ENCODE measurements around the gene ARHGAP21. TPM values are rescaled to one million over a fixed set of nuclear protein-coding genes. Genes with fewer than 3 reads are reported as not detected.
A peak's percentile ranks its signal among the peaks of the same experiment; 100 is the strongest.
"Not testable (repeated sequence)": the region's sequence is repeated elsewhere in the genome, so short reads cannot be mapped to it uniquely, and the experiment has no call there.

The ARHGAP21 gene
- polyA plus RNA-seq, 5 donors, result 95.3 to 143 (median 131) TPM

DNA sequence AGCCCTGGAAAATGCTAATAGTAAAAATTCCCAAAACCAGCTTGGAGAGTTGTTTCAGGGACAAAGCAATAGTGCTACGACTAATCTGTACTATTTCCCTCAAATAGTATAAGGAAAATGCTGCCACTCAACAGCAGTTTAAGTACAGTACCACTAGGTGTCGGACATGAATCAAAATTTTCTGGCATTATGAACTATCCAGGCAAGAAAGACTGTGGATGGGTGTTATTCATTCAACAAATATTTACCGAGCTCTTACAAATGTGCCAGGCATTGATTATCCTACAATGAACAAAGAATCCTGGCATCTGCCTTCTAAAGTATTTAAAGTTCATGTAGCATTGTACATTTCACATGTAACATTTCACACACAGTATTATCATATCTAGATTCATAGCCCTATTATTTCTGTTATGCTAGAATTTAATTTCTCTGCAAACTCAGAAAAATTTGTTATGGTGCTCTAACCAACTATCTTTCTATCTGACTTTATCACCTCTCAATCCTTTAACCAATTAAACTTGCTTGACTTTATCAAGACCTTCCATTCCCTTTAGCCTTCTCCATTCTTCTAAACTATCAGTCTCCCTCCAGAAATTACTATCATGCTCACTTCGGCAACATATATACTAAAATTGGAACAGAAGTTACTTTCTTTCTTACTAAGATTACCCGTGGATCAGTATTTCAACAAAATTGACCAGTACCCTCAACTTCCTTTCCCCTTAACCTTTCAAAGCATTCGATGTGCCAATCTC is 80.6 kb downstream of the ARHGAP21 start:
- peak; percentile 39 to 63 for DNase-seq

DNA sequence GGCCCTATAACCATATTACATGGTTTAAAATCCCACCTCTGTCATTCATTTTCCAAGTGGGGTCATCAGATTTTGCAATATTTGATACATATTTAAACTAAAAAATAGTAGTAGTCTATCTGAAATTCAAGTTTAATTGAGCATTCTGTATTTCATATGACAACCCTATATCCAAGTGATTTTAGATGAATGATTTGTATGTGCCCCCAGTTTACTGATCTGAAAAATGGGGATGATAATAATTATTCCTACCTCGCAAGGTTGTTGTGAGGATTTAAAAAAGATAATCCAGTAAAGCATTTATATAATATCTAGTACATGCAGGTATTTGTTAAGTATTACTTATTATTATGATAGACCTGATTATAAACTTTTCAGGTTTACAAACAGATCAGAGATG is 84.6 kb downstream of the ARHGAP21 start:
- DNase-seq, result no peak

DNA sequence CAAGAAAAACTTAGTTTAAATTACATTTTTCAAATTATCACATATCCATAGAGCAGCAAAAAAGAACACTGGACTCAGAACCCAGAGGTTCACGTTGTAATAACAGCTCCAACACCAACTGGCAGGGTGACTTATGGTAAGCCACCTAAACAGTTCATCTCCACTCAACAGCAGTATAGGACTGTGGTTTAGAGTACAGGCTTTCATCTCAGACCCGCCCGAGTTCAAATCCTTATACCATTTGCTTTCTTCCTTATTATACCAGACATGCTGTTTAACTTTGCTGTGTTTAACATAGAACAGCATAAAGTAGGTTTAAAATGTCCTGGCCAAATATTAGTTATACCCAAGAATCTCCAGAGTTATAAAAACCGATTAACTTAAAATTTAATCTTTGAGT is 97.9 kb downstream of the ARHGAP21 start:
- no peak for DNase-seq

- no peak for DNase-seq
Observed at GRCh38 chr10:24623383-24623782, 100.3 kb downstream of the ARHGAP21 start.

GRCh38 chr10:24622781-24623301 is 100.8 kb downstream of the ARHGAP21 start:
- no peak for DNase-seq

DNA sequence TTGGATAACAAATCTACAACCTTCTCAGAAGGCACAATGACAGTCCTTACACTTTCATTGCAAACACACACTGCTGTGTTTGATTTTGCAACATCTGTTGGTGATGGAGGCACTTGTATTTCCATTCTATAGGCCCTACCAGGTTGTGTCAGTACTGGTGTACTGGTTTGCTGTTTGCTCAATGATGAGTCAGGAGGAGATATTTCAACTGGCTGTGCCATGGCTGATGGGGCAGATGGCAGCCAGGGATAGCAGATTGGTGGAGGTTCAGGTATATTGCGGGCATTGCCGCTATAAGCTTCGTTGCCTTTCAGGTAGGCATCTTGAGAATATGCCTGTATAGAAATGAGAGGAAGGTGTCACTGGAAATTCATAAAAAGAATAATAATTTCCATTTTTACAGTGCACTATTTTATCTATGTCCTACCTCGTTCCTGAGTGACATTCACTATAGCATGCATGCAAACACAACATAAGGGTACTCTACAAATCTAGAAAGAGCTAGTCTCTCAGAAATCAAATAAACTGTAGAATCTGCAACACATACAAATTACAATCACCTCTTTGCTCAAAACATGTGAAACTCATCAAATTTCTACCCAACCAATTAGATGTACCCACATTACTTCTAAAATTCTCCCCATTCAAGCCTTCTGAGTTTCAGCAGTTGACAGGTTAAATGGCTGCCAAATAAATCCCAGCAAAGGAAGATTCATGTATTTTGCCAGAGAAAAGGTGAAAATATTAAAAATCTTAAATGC is 102.5 kb downstream of the ARHGAP21 start:
- DNase-seq, result not testable (repeated sequence)

DNA sequence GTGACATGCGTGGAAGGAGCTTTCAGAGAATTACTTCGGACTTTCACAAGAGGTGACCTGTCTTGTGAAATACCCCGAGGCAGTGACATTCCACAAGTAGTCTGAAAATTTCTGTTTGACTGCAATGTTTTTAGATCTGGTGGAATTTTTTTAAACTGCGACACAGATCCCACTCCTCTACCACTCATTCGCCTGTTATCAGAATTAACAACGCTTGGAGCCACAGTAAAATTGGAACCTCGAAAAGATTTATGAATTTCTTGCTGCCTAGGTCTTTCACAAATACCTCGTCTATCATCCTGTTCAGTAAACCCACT is 103.7 kb downstream of the ARHGAP21 start:
- not testable (repeated sequence) for DNase-seq

DNA sequence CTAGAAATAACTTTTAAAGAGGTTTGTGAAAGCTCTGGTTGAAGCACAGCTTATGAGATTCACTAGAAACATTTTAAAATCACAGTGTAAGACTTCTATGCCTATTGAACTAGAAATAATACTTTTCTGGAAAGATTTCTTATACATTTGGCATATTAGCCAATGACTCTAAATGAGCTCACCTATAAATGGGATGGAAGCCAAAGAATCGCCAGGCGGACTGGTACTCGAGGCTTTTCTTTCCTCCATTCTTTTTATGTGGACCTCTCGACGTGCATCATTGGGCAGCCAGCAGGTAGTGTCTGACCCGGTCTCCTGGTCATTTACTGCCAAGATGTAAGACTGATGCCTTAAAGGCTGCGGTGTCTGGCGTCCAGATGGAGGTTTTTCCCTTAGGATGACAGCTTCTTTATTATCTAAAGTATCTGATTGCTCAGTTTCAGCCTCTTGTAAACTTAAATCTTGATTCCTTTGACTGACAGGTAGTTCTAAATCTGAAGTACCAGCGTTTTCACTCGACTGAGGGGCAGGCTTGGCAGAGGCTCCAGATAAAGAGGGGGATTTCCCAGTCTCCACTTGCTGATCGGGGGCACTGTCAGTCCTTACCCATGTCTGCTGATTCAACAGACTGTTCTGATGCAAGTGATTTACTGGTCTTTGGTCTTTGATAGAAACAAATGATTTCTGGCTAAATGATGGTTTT is 104.2 kb downstream of the ARHGAP21 start:
- DNase-seq, result not testable (repeated sequence)

- DNase-seq, result no peak
Observed at GRCh38 chr10:24618401-24618800, 105.3 kb downstream of the ARHGAP21 start.

- no peak for DNase-seq
Observed at GRCh38 chr10:24617771-24618396, 105.8 kb downstream of the ARHGAP21 start.

DNA sequence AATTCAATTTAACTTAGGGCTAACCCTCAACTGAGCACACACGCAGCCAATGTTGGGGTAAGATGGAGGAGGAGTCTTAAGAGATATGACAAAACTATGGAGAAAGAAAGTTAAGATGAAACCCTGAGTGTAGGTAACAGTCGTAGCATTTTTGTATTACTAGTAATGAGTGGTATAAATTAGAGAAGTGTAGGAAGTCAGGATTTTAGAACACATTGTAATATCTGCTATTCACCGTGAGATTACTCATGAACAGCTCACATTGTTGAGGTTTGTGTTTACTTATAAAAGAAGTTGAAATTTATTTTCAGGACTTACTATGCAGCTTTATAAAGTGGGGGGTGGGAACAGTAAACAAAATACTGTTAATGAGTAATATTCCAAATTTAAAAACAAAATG is 107.2 kb downstream of the ARHGAP21 start:
- DNase-seq, result no peak

GRCh38 chr10:24606021-24606420 is 117.7 kb downstream of the ARHGAP21 start:
- no peak for DNase-seq

DNA sequence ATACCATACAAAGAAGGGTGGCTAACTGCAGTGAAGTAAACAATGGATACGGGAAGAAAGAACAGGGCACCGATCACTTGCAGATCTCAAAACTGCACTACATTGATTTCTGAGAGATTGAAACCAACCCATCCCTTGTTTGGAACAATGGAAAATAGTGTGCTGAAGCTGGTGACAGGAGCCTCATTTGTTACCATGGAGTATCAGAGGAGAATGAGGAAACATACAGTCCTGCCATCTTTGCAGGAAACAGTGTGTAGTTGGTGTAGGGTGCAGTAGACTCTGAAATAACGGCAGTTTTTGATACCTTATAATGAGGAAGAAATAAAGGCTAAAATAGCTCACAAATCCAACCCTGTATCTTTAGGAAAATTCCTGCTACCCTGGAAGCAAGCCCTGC is 118.5 kb downstream of the ARHGAP21 start:
- no peak for DNase-seq

DNA sequence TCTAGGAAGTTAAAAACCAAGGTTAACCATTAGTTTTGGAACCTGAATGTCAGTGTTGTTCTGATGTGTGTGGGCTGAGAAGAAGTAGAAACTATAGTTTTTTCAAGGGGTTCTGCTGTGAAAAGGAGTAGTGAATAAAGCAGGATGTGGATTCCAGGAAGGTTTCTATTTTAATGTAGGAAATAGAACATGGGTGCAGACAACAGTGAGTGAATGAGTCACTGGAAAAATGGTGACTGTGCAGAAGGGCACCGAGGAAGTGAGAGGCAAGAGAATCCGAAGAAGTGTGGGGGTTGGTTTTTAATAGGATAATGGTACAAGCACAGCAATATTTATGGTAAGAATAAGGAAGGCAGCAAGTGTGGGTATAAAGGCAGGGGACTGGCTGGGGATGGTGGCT is 120.4 kb downstream of the ARHGAP21 start:
- DNase-seq, result no peak

GRCh38 chr10:24597961-24598360 is 125.7 kb downstream of the ARHGAP21 start:
- DNase-seq, result no peak

DNA sequence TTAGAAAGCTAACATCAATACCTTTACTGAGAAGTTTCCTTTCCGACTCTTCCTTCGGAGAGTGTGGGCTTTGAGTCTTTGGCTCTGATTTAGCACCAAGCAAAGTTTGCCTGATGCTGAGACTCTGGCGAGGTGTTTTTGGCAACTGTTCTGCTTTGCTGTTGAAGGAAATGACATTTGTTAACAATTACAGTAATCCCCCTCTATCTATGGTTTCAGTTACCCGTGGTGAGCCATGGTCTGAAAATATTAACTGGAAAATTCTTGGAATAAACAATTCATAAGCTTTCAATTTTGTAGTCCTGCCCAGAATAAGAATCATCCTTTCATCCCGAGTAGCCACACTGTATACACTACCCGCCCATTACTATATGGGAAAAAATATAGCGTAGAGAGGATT is 126.3 kb downstream of the ARHGAP21 start:
- no peak for DNase-seq

- no peak for DNase-seq
Observed at GRCh38 chr10:24596217-24596930, 127.3 kb downstream of the ARHGAP21 start.

DNA sequence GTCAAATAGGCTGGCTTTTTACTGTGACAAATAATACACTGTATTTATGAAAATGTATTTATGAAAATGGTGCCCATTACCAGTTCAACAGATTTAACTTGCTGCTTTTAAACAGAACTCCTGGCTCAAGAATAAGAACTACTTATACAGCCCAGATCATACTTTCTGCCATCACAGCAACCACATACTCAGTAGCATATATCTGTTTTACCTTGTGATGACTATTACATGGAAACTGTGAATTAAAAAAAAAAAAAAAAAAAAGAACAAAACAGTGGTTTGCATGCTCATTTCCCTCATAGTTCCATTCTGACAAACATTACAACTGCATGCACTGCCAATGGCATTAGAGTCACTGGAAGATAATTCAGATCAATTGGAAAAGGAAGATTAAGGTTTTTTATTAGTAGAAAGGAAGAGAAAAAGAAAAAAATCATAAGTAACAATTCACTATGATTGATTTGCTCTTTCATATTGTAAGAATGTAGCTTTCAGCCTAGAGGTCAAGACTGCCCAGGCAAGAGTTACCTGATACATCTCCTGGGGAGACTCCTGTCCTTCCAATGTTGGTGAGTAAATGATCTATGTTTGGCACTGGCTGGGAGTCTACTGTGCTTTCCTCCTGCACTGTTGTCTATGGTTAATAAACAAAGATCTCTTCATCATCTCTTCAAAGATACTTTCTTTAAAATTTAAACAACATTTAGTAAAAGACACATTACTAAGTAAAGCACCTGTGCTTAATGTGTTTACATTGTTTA is 132.8 kb downstream of the ARHGAP21 start:
- DNase-seq, result no peak

DNA sequence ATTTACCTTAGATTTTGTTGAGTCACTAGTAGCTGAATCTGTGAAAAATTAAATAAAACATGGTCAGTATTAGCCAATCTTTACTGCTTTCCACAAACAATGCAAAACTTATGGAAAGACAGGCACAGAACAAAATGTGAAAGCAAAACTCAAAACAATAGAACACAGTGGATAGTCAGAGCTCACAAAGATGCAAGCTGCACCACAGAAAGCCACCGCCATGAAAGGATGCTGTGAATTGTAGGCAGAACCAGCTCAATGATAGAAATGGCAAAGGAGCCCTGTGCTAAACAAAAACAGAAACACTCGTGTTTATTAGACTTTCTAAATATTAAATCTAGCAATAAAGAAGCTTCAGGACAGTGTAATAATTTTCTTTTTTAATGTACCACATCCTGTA is 134.4 kb downstream of the ARHGAP21 start:
- no peak for DNase-seq

DNA sequence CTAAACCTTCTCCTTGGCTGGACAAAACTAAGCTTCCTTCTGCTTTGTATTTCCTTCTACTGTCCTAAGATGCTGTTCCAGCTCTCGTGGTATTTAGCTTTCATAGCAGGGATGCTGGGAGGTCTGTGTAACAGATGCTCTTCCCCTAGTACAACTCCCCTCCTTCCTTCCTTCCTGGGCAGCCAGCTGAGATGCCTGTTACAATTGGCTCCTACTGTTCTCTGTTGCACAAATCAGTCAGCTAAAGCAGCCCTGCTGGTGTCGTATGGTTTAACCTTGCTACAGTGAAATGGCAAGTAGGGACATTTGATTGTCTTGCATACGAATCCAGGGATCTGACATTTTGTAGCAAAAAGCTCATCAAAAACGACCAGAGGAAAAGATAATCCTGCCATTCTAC is 143.8 kb downstream of the ARHGAP21 start:
- no peak for DNase-seq

DNA sequence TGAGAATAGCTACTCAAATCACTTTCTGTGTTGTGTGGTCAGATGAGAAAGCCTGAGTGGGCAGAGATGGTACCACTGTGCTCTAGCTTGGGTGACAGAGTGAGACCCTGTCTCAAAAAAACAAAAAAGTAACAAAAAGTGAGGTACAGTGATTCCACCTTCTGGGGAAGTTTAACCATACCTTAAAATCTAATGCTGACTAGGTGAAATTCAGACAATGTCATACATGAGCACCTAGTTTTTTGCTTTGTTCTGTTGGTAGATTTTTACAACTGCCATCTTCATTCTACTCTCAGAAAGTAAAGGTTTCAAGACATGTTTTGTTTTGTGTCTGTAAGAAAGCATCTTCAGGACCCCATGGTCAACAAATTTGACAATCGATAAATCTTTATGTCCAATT is 144.2 kb downstream of the ARHGAP21 start:
- DNase-seq, result no peak
